NCI-H1048 (cell line): ENCODE data around the gene KHDC4.
"Not testable (repeated sequence)": the region's sequence is repeated elsewhere in the genome, so short reads cannot be mapped to it uniquely, and the experiment has no call there.

ENCODE experiments used
- DNase-seq: peaks from one replicate; lab custom pipeline; 2025; lab: John Stamatoyannopoulos, UW

KHDC4 gene

GRCh38 chr1:155900161-155900560 is 34.1 kb downstream of the KHDC4 start:
- no peak for DNase-seq

- no peak for DNase-seq
Measured at GRCh38 chr1:155899683-155900082, 34.5 kb downstream of the KHDC4 start.

GRCh38 chr1:155898888-155899287 is 35.3 kb downstream of the KHDC4 start:
- no peak for DNase-seq

GRCh38 chr1:155897746-155898145 is 36.5 kb downstream of the KHDC4 start:
- DNase-seq, result no peak

- not testable (repeated sequence) for DNase-seq
Measured at GRCh38 chr1:155896476-155896875, 37.7 kb downstream of the KHDC4 start.

GRCh38 chr1:155895617-155896016 is 38.6 kb downstream of the KHDC4 start:
- not testable (repeated sequence) for DNase-seq

GRCh38 chr1:155893389-155894142 is 40.6 kb downstream of the KHDC4 start:
- no peak for DNase-seq

GRCh38 chr1:155892796-155893195 is 41.4 kb downstream of the KHDC4 start:
- no peak for DNase-seq

GRCh38 chr1:155890251-155890650 is 44.0 kb downstream of the KHDC4 start:
- no peak for DNase-seq

- no peak for DNase-seq
Measured at GRCh38 chr1:155889566-155889965, 44.6 kb downstream of the KHDC4 start.

GRCh38 chr1:155888481-155888880 is 45.7 kb downstream of the KHDC4 start:
- no peak for DNase-seq

GRCh38 chr1:155884982-155885381 is 49.2 kb downstream of the KHDC4 start:
- DNase-seq, result no peak

GRCh38 chr1:155884031-155884960 is 49.9 kb downstream of the KHDC4 start:
- DNase-seq, result no peak

- no peak for DNase-seq
Measured at GRCh38 chr1:155882766-155883165, 51.4 kb downstream of the KHDC4 start.

GRCh38 chr1:155882235-155882634 is 52.0 kb downstream of the KHDC4 start:
- no peak for DNase-seq

- DNase-seq, result no peak
Measured at GRCh38 chr1:155880950-155881349, 53.3 kb downstream of the KHDC4 start.

- DNase-seq, result no peak
Measured at GRCh38 chr1:155880251-155880650, 54.0 kb downstream of the KHDC4 start.

GRCh38 chr1:155877945-155878344 is 56.3 kb downstream of the KHDC4 start:
- DNase-seq, result no peak

- no peak for DNase-seq
Measured at GRCh38 chr1:155873860-155874259, 60.4 kb downstream of the KHDC4 start.

GRCh38 chr1:155872527-155872926 is 61.7 kb downstream of the KHDC4 start:
- no peak for DNase-seq

- DNase-seq, result no peak
Measured at GRCh38 chr1:155871390-155871789, 62.8 kb downstream of the KHDC4 start.

GRCh38 chr1:155867766-155868165 is 66.4 kb downstream of the KHDC4 start:
- DNase-seq, result no peak

GRCh38 chr1:155864393-155864792 is 69.8 kb downstream of the KHDC4 start:
- DNase-seq, result no peak
